ENCODE measurements around the gene XRCC2.

DNA sequence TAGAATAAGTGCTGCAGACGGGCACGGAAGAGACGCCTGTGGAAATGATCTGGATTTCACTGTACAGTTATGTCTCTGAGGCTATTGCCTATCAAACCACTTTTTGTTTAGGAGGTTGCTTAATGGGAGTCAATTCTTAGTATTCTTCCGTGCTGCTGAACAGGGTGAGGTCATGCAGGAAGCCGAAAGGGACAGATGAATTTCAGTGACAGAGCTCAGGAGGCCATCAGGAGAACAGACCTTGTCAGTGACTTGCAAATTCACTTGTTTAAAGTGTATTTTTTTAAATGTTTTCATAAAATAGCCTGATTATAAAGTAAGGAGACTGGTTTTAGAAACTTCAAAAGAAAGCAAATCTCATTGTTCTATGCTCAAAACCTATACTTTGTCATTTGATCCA, 58.9 kb downstream of the XRCC2 start:
- TF ChIP-seq CTCF (IDR thresholded peaks at IDR 0.05; ENCODE audit: insufficient read depth, low read depth, low read length), result no peak
- TF ChIP-seq EZH2 (IDR thresholded peaks at IDR 0.05; ENCODE audit: insufficient read depth, low read length), result no peak

Data from astrocyte (in vitro differentiated cells and primary cell).